ENCODE data around the gene IRF2BP1. TPM values are rescaled to one million over a fixed set of nuclear protein-coding genes. Genes with fewer than 3 reads are reported as not detected.

Gene IRF2BP1
- total and polyA plus RNA-seq, 2 of the 13 experiments (the other 11 are each of a cell fraction or from before 2014, with no cell fraction given) = 4.3 to 14.3 TPM

DNA sequence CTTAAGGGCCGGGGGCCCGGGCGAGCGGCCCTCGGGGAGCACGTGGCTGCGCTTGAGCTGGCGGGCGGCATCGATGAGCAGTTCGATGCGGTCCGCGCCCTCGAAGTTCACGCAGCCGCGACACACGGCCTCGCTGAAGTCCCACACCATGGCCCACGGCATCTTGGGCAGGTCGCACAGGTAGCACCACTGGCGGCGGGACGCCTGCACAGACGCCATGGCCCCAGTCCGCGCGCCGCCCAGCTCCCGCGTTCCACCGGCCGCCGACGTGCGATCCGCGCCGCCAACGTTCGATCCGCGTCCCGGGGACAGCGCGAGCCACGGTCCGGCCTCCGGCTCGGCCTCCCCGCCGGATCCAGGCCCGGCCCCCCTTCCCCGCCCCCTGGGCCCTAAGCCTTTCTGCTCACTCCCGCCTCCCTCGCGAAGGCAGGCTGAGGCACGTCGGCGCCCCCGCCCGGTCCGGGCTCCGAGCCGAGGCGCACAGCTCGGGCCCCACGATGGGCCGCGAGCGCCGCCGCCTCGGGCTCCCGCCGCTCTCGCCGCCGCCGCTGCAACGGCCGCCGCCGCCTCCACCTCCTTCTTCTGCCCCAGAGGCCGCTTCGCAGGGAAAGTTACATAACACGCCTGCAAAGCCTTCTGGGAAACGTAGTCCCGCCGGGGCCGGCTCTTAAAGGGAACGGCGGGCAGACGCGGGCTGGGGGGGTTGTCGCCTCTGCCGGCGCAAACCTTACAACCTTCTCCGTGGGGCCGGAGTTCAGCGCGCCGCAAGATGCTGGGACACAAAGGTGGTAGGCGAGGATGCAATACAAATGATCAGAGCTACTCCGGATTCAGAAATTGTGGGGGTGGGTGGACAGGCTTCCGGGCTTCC lies at the start of gene IRF2BP1 (continued):
- TF ChIP-seq ZNF652 (CRISPR knock-in tag; IDR thresholded peaks at IDR 0.05; ENCODE audit: borderline replicate concordance, low read depth) (peak; percentile 90), THAP7 (CRISPR knock-in tag; IDR thresholded peaks at IDR 0.05) (no peak), HNF1B (CRISPR knock-in tag; IDR thresholded peaks at IDR 0.05) (peak; percentile 18; the same call in 1 of the 2 replicates), ZNF446 (CRISPR knock-in tag; IDR thresholded peaks at IDR 0.05) (peak; percentile 65; the same call in 1 of the 2 replicates), ZNF557 (CRISPR knock-in tag; IDR thresholded peaks at IDR 0.05) (no peak), ZNF616 (CRISPR knock-in tag; IDR thresholded peaks at IDR 0.05; ENCODE audit: low read depth) (peak; percentile 75; the same call in 1 of the 2 replicates), CEBPB (IDR thresholded peaks at IDR 0.05; ENCODE audit: borderline replicate concordance, low read depth, low read length) (peak; percentile 55; the same call in 1 of the 2 replicates), ZFP36L1 (CRISPR knock-in tag; IDR thresholded peaks at IDR 0.05) (no peak), TEAD3 (CRISPR knock-in tag; optimal IDR thresholded peaks at IDR 0.05; ENCODE audit: borderline replicate concordance) (peak; percentile 9), ZNF576 (CRISPR knock-in tag; IDR thresholded peaks at IDR 0.05) (no peak), SRY (CRISPR knock-in tag; IDR thresholded peaks at IDR 0.05) (0 out of 2 replicates have a peak, but pooled peaks have one; percentile 63), POLR2A (IDR thresholded peaks at IDR 0.05; ENCODE audit: insufficient read depth in 1 of 2, low read depth in 2 of 2, low read length in 2 of 2) (peak; percentile 6 to 51), CCDC6 (CRISPR knock-in tag; IDR thresholded peaks at IDR 0.05) (peak; percentile 65; the same call in 1 of the 2 replicates), RFX5 (IDR thresholded peaks at IDR 0.05; ENCODE audit: low read depth, low read length) (no peak), MXD1 (CRISPR knock-in tag; IDR thresholded peaks at IDR 0.05) (peak; percentile 63), TBX2 (CRISPR knock-in tag; IDR thresholded peaks at IDR 0.05; ENCODE audit: borderline replicate concordance) (no peak; the same call in 1 of the 2 replicates), ZNF605 (CRISPR knock-in tag; IDR thresholded peaks at IDR 0.05) (peak; percentile 9; the same call in 1 of the 2 replicates), CENPT (CRISPR knock-in tag; IDR thresholded peaks at IDR 0.05; ENCODE audit: low read depth) (peak; percentile 53; the same call in 1 of the 2 replicates), PHF8 (CRISPR knock-in tag; IDR thresholded peaks at IDR 0.05) (peak; percentile 13), SALL2 (CRISPR knock-in tag; IDR thresholded peaks at IDR 0.05) (peak; percentile 23; the same call in 1 of the 2 replicates), PLSCR1 (CRISPR knock-in tag; IDR thresholded peaks at IDR 0.05; ENCODE audit: borderline replicate concordance) (0 out of 2 replicates have a peak, but pooled peaks have one; percentile 31), ZXDC (CRISPR knock-in tag; IDR thresholded peaks at IDR 0.05) (peak; percentile 60; the same call in 1 of the 2 replicates)

Measured in HepG2 (cell line).